Cerebellar cortex (tissue), 1 donor: ENCODE measurements around the gene DAPK2.
"Not testable (repeated sequence)": the region's sequence is repeated elsewhere in the genome, so short reads cannot be mapped to it uniquely, and the experiment has no call there.

Experiments used
- DNase-seq: peaks from one replicate; pipeline ENCODE4 v3.0.0-alpha.2; 2015; ENCODE audit warnings: low spot score

Gene DAPK2

DNA sequence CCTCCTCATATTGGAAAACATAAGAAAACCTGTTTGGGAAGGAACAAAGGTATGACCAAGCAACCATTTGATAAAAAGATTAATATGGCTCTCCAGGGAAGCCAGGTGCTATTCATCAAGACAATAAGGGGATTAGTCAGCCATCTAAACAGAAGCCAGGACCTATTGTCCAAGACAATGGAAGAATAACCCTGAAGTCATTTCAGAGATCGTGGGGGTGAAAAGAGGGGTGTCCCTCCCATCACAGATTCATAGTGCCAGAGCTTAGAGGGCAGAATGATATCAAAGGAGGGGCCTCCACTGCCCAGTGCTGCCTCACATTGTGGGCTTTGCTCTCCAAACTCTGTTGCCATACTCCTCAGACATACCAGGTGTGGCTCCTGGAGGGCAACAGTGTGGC, 73.5 kb downstream of the DAPK2 start:
- DNase-seq: no peak

DNA sequence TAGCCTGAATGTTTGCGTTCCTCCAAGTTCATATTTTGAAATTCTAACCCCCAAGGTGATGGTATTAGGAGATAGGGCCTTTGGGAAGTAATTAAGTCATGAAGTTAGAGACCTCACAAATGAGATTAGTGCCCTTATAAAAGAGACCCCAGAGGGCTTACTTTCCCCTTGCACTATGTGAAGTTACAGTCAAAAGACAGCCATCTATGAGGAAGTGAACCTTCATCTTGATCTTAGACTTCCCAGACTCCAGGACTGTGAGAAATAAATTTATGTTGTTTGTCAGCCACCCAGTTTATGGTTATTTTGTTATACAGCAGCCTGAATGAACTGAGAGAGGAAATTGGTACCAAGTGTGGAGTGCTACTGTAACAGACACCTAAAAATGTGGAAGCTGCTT, 74.4 kb downstream of the DAPK2 start:
- DNase-seq: no peak

DNA sequence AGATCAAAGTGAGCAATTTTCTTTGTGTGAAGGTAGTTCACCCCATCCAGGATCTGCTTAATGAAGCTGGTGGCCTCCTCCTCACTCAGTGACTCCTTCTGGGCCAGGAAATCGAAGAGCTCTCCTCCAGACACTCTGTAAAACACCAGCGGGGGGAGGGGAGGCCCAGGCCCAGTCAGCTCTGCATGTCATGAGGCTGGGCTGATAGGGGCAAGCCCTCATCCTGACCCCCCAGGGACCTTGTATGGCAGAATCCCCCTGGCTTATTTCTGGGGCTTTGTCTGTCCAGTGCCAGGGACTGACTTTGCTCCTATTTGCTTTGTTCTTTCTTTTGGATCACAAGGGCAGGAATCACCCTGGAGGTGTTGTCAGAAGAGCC, 74.9 kb downstream of the DAPK2 start:
- no peak for DNase-seq

DNA sequence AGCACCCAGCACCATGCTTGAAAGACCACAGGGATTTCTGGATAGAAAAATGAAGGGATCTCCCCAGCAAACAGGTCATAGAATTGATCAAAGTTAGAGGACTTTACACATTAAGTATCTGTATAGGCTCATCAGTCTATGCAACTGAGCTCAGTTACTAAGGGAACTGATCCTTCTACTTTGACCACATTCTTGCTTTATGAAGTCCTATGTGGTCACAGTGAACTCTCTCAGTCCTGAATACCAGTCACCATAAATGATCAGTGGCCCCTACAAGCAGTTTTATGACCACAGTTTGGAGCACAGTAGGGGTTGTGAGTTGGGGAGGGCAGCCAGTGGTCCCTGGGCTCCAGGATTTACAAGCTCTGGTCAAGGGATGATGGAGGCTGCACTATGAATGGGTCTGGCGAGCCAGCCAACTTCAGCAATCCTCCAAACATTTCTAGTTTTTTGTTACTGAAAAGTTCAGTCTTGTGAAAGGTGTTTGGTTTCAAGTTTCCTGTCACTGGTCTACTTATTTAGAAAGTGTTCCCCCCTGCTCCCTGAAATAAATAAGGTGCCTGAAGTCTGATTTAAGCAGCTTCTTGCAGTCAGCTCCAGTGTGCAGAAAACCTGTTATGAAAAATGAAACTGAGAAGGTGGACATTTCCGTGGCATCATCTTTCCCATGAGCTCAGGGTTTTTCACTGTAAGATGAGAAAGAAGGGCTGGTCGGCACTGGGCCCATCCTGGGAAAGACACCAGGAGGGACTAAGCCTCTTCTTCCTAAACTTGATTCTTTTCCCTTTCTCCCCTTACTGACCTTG, 75.5 kb downstream of the DAPK2 start:
- DNase-seq: no peak

DNA sequence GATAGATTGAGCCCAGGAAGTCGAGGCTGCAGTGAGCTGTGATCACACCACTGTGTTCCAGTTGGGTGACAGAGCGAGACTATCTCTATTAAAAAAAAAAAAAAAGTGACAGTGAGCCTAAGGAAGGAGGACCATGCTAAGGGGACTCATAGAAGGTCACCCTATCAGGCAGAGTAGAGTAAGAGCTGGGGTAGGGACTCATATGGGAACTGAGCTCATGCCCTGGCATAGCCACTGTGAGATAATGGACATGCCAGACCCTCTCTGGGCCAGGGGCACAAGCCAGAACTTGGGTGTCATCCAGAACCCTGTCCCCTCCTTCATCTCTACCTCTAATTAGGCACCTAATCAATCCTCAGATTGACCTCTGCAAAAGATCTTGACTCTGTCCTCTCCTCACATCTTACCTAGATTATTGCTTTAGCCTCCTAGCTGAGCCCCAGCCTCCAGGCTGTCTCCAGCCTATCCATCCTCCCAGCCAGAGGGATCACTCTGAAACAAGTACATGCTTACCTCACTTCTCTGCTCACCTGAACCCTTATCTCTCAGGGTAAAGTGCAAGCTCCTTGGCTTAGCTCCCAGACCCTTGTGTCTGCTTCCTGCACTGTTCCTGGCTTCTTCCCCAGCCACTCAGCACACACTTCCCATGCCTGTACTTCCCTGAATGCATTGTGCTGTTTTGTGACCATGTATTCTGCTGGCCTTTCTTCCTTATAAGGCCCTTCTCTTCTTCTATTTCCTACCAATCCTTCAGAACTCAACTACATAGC, 76.4 kb downstream of the DAPK2 start:
- no peak for DNase-seq

DNA sequence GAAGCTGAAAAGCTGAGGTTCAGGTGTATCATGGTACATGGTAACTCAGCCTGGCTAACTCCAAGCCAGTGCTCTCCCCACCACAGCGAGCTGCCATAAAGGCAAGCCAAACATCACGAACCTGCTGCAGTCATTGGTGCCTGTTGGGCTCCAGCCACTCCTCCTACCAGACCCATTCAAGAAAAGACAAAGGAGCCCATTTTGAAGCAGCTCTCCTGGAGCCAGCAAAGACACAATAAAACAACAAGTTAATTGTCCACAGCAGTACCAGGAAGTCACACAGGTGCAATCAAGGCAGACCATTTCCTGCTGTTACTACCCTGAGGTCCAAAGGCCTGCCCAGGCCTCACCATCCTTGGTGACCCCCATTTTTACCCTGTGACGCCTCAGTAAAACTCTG, 77.6 kb downstream of the DAPK2 start:
- no peak for DNase-seq

DNA sequence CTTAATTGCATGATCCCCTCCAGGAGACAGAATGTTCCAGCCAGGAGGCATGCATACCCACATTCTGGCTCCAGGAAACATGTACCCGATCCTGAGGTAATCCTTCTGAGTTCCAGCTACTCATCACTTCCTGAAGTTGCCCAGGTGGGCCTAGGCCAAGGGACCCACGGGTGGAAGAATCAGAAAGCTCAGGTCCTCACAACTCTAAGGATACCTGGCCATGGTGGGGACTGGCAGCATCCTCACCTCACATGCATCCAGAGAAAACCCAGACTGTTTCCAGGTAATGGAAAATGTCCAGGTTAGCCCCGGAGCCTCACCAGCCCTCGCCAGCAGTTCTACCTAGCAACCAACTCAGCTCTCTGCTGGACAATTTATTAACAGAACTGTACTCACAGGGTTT, 78.2 kb downstream of the DAPK2 start:
- DNase-seq: peak; percentile 67

DNA sequence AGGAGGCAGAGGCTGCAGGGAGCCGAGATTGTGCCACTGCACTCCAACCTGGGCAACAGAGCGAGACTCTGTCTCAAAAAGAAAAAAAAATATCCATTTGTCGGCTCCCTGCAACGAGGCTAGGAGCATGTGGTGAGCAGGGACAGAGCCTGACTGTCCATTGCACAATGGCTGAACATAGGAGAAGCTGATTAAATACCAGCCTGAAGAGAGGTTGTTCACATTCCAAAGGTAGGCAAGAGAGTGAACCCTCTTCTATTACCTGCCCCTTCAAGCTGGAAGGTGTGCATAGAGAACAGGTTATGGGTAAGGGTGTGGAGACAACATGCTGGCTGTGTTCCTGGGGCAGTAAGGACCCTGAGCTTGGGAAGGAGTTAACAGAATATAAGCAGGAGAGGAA, 78.7 kb downstream of the DAPK2 start:
- no peak for DNase-seq

DNA sequence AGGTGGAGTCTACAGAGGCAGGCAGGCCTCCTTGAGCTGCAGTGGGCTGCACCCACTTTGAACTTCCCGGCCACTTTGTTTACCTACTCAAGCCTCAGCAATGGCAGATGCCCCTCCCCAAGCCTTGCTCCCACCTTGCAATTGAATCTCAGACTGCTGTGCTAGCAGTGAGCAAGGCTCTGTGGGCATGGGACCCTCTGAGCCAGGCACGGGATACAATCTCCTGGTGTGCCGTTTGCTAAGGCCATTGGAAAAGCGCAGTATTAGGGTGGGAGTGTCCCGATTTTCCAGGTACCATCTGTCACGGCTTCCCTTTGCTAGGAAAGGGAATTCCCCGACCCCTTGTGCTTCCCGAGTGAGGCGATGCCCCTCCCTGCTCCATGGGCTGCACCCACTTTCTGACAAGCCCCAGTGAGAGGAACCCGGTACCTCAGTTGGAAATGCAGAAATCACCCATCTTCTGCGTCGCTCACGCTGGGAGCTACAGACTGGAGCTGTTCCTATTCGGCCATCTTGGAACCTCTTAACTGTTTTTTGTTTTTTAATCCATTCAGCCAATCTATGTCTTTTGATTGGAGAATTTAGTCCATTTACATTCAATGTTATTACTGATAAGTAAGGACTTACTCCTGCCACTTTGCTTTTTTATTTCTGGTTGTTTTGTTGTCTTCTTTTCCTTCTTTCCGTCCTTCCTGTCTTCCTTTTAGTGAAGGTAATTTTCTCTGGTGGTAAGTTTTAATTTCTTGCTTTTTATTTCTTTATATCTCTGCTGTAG, 83.2 kb downstream of the DAPK2 start:
- DNase-seq: not testable (repeated sequence)

DNA sequence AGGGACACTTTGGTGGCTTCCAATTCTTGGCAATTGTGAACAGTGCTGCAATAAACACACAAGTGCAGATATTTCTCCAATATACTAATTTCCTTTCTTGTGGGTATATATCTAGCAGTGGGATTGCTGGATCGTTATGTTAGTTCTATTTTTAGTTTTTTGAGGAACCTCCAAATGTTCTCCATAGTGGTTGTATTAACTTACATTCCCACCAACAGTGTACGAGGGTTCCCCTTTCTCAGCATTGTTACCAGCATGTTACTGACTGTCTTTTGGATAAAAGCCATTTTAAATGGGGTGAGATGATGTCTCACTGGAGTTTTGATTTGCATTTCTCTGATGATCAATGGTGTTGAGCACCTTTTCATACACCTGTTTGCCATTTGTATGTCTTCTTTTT, 92.8 kb downstream of the DAPK2 start:
- no peak for DNase-seq

DNA sequence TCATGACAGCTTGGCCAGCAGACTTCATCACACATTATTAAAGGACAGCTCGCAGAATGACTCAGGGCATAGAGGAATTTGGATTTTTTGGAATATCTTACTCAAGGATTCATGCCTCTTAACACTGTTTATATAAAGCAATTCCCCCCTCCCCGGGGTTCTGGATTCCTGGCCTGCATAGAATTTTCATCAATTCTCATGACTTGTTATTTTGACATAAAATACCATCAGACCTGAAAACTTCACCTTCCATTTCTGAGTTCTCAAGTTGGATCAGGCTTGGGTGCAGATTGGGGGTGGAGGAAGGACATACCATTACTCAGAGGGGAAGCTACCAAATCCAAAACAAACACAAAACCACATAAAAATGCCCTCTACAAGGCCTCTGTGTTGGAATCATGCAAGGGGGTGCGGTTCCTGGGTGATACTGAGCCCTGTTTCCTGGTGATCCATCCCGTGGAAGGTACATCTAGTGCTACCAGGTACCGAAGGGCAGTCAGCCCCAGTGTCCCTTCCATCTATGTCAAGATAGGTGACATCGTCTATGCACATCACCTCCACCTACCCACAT, 95.3 kb downstream of the DAPK2 start:
- DNase-seq: no peak

DNA sequence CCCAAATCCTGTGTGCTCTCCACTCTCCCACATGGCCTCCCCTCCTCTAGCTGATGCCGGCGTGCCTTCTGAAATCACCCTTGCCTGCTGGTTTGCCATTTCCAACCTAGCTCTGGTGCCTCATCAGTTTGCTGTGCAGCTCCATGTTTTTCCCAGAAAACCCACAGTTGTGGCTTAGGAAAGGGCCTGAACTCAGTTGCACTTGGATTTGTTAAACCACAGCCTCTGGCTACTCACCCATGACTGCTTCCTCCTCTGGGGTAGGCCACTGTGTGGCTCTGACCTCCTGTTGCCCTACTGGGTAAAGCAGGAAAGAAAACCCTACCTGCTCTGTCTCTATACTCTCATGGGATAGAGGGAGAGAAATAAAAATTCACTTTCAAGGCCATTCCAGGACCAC, 97.3 kb downstream of the DAPK2 start:
- no peak for DNase-seq

DNA sequence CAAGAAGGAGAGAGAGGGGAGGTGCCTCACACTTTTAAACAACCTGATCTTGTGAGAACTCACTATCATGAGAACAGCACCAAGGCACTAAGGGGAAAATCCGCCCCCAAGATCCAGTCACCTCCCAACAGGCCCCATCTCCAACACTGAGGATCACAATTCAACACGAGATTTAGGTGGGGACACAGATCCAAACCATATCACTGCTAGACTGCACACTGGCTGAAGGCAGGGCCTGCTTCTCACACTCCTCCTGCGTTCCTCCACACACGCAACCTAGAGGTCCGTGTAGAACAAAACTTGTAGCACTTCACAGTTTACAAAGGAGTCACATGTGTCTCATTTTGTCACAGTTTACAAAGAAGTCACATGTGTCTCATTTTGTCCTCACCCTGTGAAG, 97.8 kb downstream of the DAPK2 start:
- DNase-seq: no peak

DNA sequence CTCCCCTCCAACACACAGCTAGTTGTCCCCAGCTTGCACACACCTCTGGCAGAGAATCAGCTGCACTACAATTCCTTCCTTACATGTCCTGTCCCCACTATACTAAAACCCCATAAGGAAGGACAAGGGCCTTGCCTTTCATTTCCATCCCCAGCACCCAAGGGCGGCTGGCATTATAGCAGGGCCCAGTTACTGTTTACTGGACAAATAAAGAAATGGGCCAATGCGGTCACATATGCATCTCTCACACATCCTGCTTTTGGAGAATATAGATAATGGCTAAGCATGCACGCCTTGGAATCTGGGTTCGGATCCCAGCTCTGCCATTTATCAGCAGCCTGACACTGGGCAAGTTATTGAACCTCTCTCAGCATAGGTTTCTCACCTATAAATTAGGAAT, 99.1 kb downstream of the DAPK2 start:
- DNase-seq: no peak

DNA sequence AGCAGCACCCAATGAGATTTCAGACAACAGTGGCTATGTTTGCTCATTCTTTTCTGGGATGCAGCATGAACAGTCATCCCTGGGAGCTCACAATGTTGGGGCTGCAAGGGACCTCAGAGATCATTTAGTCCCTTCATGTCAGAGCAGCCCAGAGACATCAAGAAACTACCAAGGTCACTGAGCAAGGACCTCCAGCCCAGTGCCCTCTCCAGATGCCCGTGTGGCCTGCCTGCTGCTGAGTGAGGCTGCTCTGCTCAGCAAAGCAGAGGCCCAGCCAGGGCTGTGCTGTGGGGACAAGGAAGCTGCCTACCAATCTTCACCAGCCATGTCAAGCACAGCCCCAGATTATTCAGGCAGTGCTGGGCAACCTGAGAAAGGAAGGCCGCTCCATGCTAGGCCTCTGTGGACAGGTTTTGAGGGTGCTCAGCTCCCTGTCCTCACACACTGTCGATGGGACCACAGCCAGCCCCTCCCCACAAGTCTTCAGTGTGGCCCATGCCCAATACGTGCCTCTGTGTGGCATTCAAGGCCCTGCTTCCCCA, 99.7 kb downstream of the DAPK2 start:
- DNase-seq: no peak

DNA sequence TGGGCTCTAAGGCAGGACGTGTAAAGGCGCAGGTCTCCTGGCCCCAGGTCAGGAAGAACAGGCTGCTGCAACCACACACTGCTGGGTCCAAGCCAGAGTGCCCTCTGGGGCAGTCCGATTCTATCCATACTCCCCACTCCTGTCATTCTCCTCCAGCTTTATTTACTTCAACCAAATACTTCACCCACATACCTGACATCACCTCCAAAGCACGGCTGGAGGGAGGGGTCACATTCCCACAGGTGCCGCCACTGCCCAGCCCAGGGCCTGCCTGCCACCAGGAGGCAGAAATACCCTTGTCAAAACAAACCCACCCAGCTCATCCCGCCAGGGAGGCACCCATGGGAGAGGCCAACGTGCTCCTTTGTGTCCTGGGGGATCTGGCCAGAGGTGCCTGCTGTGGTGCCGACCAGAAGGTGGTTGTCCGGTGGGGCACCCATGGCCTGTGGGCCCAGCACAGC, 100.4 kb downstream of the DAPK2 start:
- DNase-seq: peak; percentile 29

DNA sequence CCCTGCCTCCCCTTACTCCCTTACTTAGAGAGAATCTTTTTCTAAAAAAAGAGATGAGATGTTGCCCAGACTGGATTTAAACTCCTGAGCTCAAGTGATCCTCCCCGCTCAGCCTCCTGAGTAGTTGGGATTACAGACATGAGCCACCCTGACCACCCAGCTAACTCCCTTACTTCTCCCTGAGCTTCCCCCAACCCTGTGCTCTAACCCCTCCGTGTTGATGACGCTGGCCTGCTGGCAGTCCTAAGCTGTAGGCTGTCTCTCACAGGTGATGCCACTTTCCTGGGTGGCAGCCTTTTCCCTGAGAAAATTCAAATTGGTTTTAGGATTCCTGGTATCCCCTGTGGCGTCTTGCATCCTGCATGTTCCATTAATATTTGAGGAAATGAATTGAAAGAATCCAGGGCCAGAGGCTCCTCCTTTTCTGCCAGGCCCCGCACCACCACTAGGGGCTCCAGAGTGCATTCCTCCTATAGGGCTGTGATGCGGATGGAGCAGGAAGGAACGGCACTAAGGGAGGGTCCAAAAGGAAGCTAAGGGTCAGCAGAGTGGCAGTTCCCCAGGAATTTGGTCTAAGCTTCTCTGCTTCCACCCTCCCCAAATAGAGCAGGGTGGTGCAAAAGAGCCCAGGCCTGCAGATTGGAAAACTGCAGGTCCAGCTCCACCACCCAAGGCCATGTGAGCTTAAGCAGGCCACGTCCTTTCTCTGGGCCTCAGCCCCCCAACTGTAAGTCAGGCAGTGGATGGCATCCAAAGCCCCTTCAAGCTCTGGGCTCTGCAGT, 101.1 kb downstream of the DAPK2 start:
- peak; percentile 66 for DNase-seq

DNA sequence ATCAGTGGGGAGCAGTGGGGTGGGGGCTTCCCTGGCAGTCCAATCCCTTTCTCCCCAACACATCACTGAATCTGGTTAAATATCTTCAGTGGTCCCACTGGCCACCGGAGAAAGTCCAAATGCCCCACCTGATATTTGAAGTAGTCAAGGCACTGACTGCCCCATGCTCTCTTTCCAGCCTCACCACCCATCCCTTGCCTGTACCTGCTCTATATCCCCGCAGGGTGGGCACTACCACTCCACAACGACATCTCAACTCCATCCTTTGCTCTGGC, 101.7 kb downstream of the DAPK2 start:
- DNase-seq: no peak

DNA sequence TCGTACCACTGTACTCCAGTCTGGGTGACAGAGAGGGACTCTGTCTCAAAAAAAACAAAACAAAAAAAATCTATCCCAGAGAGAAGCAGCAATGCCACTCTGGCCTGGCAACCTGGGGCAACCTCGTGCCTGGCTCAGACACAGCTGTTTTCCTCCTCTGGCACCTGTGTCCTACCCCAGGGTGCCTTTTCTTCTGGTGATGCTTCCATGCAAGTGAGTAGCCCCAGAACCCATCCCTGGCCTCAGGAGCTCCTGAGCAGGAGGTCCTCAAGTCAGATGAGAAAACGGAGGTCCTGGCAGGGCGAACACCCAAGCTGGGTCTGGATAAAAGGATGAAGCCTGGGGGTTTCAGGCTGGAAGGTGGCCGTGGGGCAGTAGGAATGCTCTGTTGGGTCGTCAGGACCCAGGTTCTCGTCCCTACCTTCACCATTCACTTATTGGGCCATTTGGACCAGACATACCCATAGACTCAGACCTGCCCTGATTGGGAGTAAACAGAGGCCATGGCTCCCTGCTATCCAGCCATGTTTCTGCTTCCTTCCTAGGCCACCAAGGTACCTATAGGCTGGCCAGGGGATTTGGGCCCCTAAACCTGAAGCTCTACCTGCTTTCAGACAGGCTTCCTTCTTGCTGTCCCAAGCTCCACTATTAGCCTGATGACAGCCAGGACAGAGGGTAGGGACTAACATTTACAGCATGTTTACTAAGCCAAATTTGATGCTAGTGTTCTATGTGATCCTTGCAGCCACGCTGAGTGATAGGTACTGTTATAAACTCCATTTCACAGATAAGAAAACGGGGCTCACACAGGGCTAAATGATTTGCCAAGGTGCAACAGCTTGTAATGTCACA, 102.2 kb downstream of the DAPK2 start:
- DNase-seq: no peak

DNA sequence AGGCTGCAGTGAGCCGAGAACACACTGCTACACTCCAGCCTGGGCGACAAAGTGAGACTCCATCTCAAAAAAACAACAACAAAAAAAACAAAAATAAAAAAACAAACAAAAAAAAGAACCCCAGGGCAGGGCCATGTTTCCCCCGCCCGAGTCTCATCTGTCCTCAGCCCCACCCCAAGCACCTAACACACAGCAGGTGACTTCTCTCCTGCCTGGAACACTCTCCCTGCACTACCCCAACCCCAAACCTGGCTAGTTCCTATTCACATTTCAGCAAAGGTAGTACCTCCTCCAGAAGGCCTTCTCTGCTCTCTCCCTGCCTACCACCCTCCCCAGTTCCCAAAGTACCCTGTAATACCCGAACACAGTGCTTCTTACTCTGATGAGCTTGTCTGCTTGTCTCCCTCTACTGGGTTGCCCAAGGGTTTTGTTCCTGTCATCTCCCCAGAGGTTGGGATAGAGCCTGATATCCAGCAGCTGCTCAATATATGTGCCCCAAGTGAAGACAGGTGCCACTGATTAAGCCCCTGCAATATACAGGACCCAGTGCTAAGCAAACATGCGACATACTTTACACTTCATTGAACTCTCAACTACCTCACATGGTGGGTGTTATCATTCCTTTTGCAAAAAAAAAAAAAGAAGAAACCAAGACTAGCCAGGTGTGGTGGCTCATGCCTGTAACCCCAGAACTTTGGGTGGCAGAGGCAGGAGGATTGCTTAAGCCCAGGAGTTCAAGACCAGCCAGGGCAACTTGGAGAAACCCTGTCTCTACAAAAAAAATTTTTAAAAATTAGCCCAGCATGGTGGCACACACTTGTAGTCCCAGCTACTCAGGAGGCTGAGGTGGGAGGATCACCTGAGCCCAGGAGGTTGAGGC, 103.6 kb downstream of the DAPK2 start:
- DNase-seq: no peak
